H1 (cell line): ENCODE results near the gene HM13. TPM values are rescaled to one million over a fixed set of nuclear protein-coding genes. Genes with fewer than 3 reads are reported as not detected.

Source experiments
- CEBPB ChIP-seq: IDR thresholded peaks from 2 replicates; pipeline ENCODE4 v1.6.1; 2012; ENCODE audit warnings: low read depth, low read length
- HDAC6 ChIP-seq: IDR thresholded peaks from one replicate; pipeline ENCODE4 v1.7.1; 2012; ENCODE audit warnings: low read depth, mild to moderate bottlenecking, inconsistent platforms, low read length, moderate library complexity
- KDM5A ChIP-seq: fragments of 200-600 bp; IDR thresholded peaks from 2 replicates; pipeline ENCODE4 v1.7.1; 2012; ENCODE audit warnings: mild to moderate bottlenecking, low read length, inconsistent platforms, mixed read lengths
- RNF2 ChIP-seq: fragments of 200-900, 300-1000 bp; sonication (generic); IDR thresholded peaks from 2 replicates; pipeline ENCODE4 v1.7.1; 2016; ENCODE audit warnings: borderline replicate concordance, low read depth, mild to moderate bottlenecking, antibody characterized with exemption, low read length; ENCODE audit not compliant: poor library complexity, severe bottlenecking; ENCODE audit errors: missing control alignments
- RXRA ChIP-seq: IDR thresholded peaks from 2 replicates; pipeline ENCODE4 v1.6.1; 2011; ENCODE audit warnings: low read depth, mild to moderate bottlenecking, low read length, moderate library complexity; ENCODE audit not compliant: insufficient read depth
- SIX5 ChIP-seq: IDR thresholded peaks from 2 replicates; pipeline ENCODE4 v1.6.1; 2011; ENCODE audit warnings: mild to moderate bottlenecking, low read depth, low read length
- polyA plus RNA-seq, 7 experiments: library from polyadenylated mRNA; depleted of rRNA in 3 of 7; stranded (reverse) in 5 of 7; unstranded in 2 of 7; fragments of >200 nt in 5 of 7; fragments of 200-250 nt in 2 of 7; gene quantifications; 1 replicate in 5 of 7; 2 replicates in 1 of 7; 4 replicates in 1 of 7; pipeline versions ENCODE4 v1.2.1 to v1.2.3, GENCODE V29; 2011 to 2013; ENCODE audit warnings: missing spikeins in 2 of 7, mixed read lengths in 2 of 7
- total RNA-seq: library from RNA; stranded (reverse); fragmentation: NEBNext Ultra II Directional; extraction: Animal tissue kit (Norgen Biotek cat#: 25700); gene quantifications from 2 replicates; pipeline ENCODE4 v1.2.1, GENCODE V29; 2021

HM13 gene
- total and polyA plus RNA-seq, 2 of the 8 experiments (the other 6 are each of a cell fraction or from before 2014, with no cell fraction given) = 118 to 183 TPM

- TF ChIP-seq KDM5A (no peak), CEBPB (no peak), RXRA (no peak), RNF2 (no peak), HDAC6 (no peak), SIX5 (no peak)
Measured at GRCh38 chr20:31548820-31549512, 34.7 kb downstream of the HM13 start (continued).
